Stimulated activated CD8-positive, alpha-beta memory T cell treated with anti-CD3 and anti-CD28 coated beads, Interleukin-7, amount 100 ng/mL, for 24 hours (primary cell): Measurements from ENCODE around the gene SLC25A36.
A peak's percentile ranks its signal among the peaks of the same experiment; 100 is the strongest.

Experiments
- DNase-seq: peaks from one replicate; pipeline ENCODE4 v3.0.0-alpha.2; 2020; ENCODE audit warnings: low read depth

SLC25A36 gene

GRCh38 chr3:140941434-140942220, at the start of gene SLC25A36:
TSS of gene SLC25A36 (plus strand) at chr3:140941836. CDS start at chr3:140942055, 219 bp downstream.
- DNase-seq: peak; percentile 93

GRCh38 chr3:140896997-140897396, 44.6 kb upstream of the SLC25A36 start:
- DNase-seq: no peak

- no peak for DNase-seq
These were observed 43.1 kb upstream of the SLC25A36 start for GRCh38 chr3:140898340-140899180.

GRCh38 chr3:140899363-140899762, 42.3 kb upstream of the SLC25A36 start:
- DNase-seq: no peak

GRCh38 chr3:140902791-140903190, 38.8 kb upstream of the SLC25A36 start:
- DNase-seq: no peak

GRCh38 chr3:140903196-140903595, 38.4 kb upstream of the SLC25A36 start:
- DNase-seq: no peak

GRCh38 chr3:140904521-140904920, 37.1 kb upstream of the SLC25A36 start:
- no peak for DNase-seq

GRCh38 chr3:140905559-140905958, 36.1 kb upstream of the SLC25A36 start:
- no peak for DNase-seq

- DNase-seq: no peak
These were observed 34.9 kb upstream of the SLC25A36 start for GRCh38 chr3:140906785-140907184.

GRCh38 chr3:140910860-140911259, 30.8 kb upstream of the SLC25A36 start:
- no peak for DNase-seq

- DNase-seq: no peak
These were observed 29.8 kb upstream of the SLC25A36 start for GRCh38 chr3:140911822-140912221.

GRCh38 chr3:140913728-140914127, 27.9 kb upstream of the SLC25A36 start:
- no peak for DNase-seq

GRCh38 chr3:140914384-140914945, 27.2 kb upstream of the SLC25A36 start:
- DNase-seq: no peak

- DNase-seq: no peak
These were observed 25.0 kb upstream of the SLC25A36 start for GRCh38 chr3:140916603-140917002.

GRCh38 chr3:140917772-140918171, 23.9 kb upstream of the SLC25A36 start:
- no peak for DNase-seq

GRCh38 chr3:140920029-140920428, 21.6 kb upstream of the SLC25A36 start:
- DNase-seq: no peak

- DNase-seq: no peak
These were observed 19.0 kb upstream of the SLC25A36 start for GRCh38 chr3:140922634-140923033.

- DNase-seq: no peak
These were observed 17.4 kb upstream of the SLC25A36 start for GRCh38 chr3:140924097-140924873.

GRCh38 chr3:140927279-140928069, 14.2 kb upstream of the SLC25A36 start:
- no peak for DNase-seq

- DNase-seq: no peak
These were observed 12.2 kb upstream of the SLC25A36 start for GRCh38 chr3:140929446-140929845.

GRCh38 chr3:140931016-140931454, 10.6 kb upstream of the SLC25A36 start:
- DNase-seq: no peak
